GM23248 (cell line): ENCODE data around the gene FLII. TPM values are rescaled to one million over a fixed set of nuclear protein-coding genes. Genes with fewer than 3 reads are reported as not detected.

ENCODE experiments used
- DNase-seq: peaks from one replicate; pipeline ENCODE4 v3.0.0-alpha.2; 2015
- H2AFZ ChIP-seq: fragments of 200-600 bp; sonication (generic); 2 replicates; pipeline ENCODE4 v1.6.1; 2016; ENCODE audit warnings: antibody characterized with exemption
- H3F3A ChIP-seq: fragments of 200-600 bp; sonication (generic); 2 replicates; pipeline ENCODE4 v1.6.1; 2016; ENCODE audit warnings: mild to moderate bottlenecking, antibody characterized with exemption, mixed run types; ENCODE audit not compliant: insufficient read depth
- H3K27ac ChIP-seq: fragments of 200-600 bp; sonication (generic); 2 replicates; pipeline ENCODE4 v1.5.1; 2016; ENCODE audit warnings: mild to moderate bottlenecking
- H3K27me3 ChIP-seq: fragments of 200-600 bp; sonication (generic); replicated peaks from 2 replicates; pipeline ENCODE4 v1.6.1; 2016; ENCODE audit warnings: mild to moderate bottlenecking; ENCODE audit not compliant: insufficient read depth
- H3K36me3 ChIP-seq: fragments of 200-600 bp; sonication (generic); 2 replicates; pipeline ENCODE4 v1.6.1; 2016; ENCODE audit warnings: low read depth, mild to moderate bottlenecking
- H3K4me1 ChIP-seq: fragments of 200-600 bp; sonication (generic); 2 replicates; pipeline ENCODE4 v1.6.1; 2016; ENCODE audit warnings: mild to moderate bottlenecking; ENCODE audit not compliant: insufficient read depth
- H3K4me2 ChIP-seq: fragments of 200-600 bp; sonication (generic); one replicate; pipeline ENCODE4 v1.6.1; 2016; ENCODE audit warnings: mild to moderate bottlenecking; ENCODE audit not compliant: unreplicated experiment
- H3K4me3 ChIP-seq: fragments of 200-600 bp; sonication (generic); 2 replicates; pipeline ENCODE4 v1.5.1; 2016; ENCODE audit warnings: mild to moderate bottlenecking
- H3K79me2 ChIP-seq: fragments of 200-600 bp; sonication (generic); 2 replicates; pipeline ENCODE4 v1.6.1; 2016; ENCODE audit warnings: mild to moderate bottlenecking; ENCODE audit not compliant: insufficient read depth
- H3K9ac ChIP-seq: fragments of 200-600 bp; sonication (generic); 2 replicates; pipeline ENCODE4 v1.6.1; 2016; ENCODE audit warnings: mild to moderate bottlenecking
- H3K9me2 ChIP-seq: fragments of 200-600 bp; sonication (generic); 2 replicates; pipeline ENCODE4 v1.6.1; 2016; ENCODE audit warnings: mixed run types, mild to moderate bottlenecking, moderate library complexity; ENCODE audit not compliant: insufficient read depth
- H3K9me3 ChIP-seq: fragments of 200-600 bp; sonication (generic); one replicate; pipeline ENCODE4 v1.6.1; 2017; ENCODE audit warnings: low read depth
- H4K20me1 ChIP-seq: fragments of 200-600 bp; sonication (generic); 2 replicates; pipeline ENCODE4 v1.6.0; 2016; ENCODE audit not compliant: insufficient read depth
- EZH2 ChIP-seq: fragments of 200-600 bp; sonication (generic); IDR thresholded peaks from 2 replicates; pipeline ENCODE4 v1.6.1; 2018; ENCODE audit warnings: antibody characterized with exemption, mild to moderate bottlenecking; ENCODE audit not compliant: insufficient read depth, poor library complexity, severe bottlenecking
- EZH2phosphoT487 ChIP-seq: fragments of 200-600 bp; sonication (generic); IDR thresholded peaks from 2 replicates; pipeline ENCODE4 v1.6.1; 2018; ENCODE audit warnings: antibody characterized with exemption, moderate library complexity, mild to moderate bottlenecking, low read depth; ENCODE audit not compliant: insufficient read depth
- WGBS, 2 experiments: methylation state at CpG; one replicate each; pipeline ENCODE4 v1.1.6; 2015 to 2017; ENCODE audit warnings: low lambda C conversion rate in 2 of 2, low coverage in 1 of 2; ENCODE audit errors: missing lambda C conversion rate in 2 of 2; 5-methylcytosine and 5-hydroxymethylcytosine counted together
- in situ Hi-C: fragments of 300-500 bp; cut with MboI; formaldehyde crosslinking; loops from 2 replicates; pipeline ENCODE4 v1.15.0; 2020
- polyA plus RNA-seq: library from polyadenylated mRNA; unstranded; fragments of >200 nt; fragmentation: Nextera tagmentation; extraction: Ambion mirVana; gene quantifications from 2 replicates; pipeline ENCODE4 v1.2.1, GENCODE V29; 2016
- total RNA-seq: library from RNA; depleted of rRNA; stranded (reverse); fragments of >200 nt; shearing (Covaris generic); gene quantifications from 2 replicates; pipeline ENCODE4 v1.2.3, GENCODE V29; 2014

Gene FLII
- total and polyA plus RNA-seq, 2 experiments from 2014 or later, result 187 to 250 TPM

DNA sequence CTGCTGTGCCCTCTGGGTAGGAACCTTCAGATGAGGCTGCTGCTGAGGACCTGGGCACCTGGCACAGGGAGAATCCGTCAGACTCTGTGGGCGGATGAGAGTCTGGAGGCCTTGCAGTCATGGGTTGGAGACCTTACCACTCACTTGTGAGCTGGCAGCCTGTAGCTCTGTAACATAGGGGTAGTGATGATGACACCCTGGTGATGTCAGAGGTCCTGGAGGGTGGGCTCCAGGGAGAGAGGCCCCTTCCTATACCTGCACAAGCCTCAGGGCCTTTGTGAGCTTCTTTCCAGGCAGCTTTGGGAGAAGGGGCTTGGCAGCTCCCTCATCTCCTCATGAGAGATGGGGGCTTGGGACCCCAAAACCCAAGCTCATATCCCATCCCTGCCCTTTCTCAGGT is 3.6 kb upstream of the FLII start:
- peak; percentile 53 for DNase-seq
- H3K27ac ChIP-seq, result peak overlapping the region; percentile 90; the same call in 1 of the 2 replicates
- H2AFZ ChIP-seq, result no peak overlapping the region
- peak overlapping the region; percentile 87 for H3K4me2 ChIP-seq
- H3K36me3 ChIP-seq, result no peaks in the 10 kb centered on the region
- TF ChIP-seq EZH2phosphoT487, result no peak
- TF ChIP-seq EZH2, result no peak
- H3K79me2 ChIP-seq, result peaks cover 24% of the 10 kb centered on the region
- H3F3A ChIP-seq, result 0 out of 2 replicates have a peak, but pooled peaks cover 6% of the 10 kb centered on the region
- 43 to 51% methylated on average over 2 of the region's 2 CpGs for WGBS, 2 experiments
- H3K9me2 ChIP-seq, result no peaks in the 10 kb centered on the region
- H3K4me3 ChIP-seq, result no peak overlapping the region
- no peaks in the 10 kb centered on the region for H3K9me3 ChIP-seq
- H4K20me1 ChIP-seq, result no peaks in the 10 kb centered on the region
- no peaks in the 10 kb centered on the region for H3K27me3 ChIP-seq
- in situ Hi-C loops, result no loop called here
- H3K4me1 ChIP-seq, result peaks cover 23% of the 10 kb centered on the region
- H3K9ac ChIP-seq, result peak overlapping the region; percentile 95

DNA sequence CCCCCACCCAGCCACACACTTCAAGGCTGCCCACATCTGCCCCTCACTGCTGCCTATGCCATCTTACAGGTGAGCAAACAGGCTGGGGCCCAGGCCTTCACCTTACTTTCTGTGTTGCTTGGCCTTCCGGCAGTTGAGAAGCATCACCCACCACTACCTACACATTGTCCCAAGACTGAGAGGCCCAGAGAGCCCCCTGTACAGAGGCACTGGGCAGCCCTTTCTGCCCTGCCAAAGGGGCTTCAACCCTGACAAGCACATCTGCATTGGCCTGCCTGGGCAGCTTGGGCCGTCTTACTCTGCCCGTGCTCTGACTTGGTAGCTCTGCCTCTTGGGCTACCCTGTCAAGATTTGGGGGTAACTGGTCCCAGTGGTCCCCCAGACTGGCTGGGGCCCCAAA is 3.1 kb upstream of the FLII start:
- no peak for TF ChIP-seq EZH2
- no peak for TF ChIP-seq EZH2phosphoT487
- Histone ChIP-seq H3F3A (0 out of 2 replicates have a peak, but pooled peaks cover 6% of the 10 kb centered on the region), H3K9me2 (no peaks in the 10 kb centered on the region), H3K9me3 (no peaks in the 10 kb centered on the region), H3K36me3 (peaks cover 2% of the 10 kb centered on the region; the same call in 1 of the 2 replicates), H3K9ac (peak overlapping the region; percentile 95), H3K4me2 (peak overlapping the region; percentile 87), H3K4me1 (peaks cover 26% of the 10 kb centered on the region), H4K20me1 (no peaks in the 10 kb centered on the region), H3K27me3 (no peaks in the 10 kb centered on the region), H3K4me3 (peak overlapping the region; percentile 96), H2AFZ (no peak overlapping the region), H3K27ac (peak overlapping the region; percentile 90), H3K79me2 (peaks cover 28% of the 10 kb centered on the region)
- in situ Hi-C loops, result no loop called here
- DNase-seq, result no peak
- 68 to 81% methylated on average over 3 of the region's 3 CpGs for WGBS, 2 experiments

DNA sequence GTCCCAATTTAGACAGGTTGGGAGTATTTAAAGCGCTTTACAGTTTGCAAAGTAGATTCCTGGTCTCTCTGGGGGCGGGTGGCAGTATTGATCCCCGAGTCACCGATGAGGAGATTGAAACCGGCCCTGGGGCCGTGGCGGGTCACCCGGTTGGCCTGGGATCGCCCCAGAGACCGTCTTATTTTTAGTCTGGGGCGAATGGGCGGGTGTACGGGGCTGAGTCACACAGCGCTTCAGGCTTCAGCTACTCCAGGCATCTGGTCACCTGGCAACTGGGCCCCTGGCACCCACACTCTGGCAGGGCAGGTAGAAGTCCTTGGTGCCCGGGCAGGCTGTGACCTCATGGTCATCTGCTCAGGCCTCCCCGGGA is 2.6 kb upstream of the FLII start:
- peak overlapping the region; percentile 87 for H3K4me2 ChIP-seq
- no peaks in the 10 kb centered on the region for H3K9me3 ChIP-seq
- peak overlapping the region; percentile 95 for H3K9ac ChIP-seq
- H3K79me2 ChIP-seq, result peaks cover 33% of the 10 kb centered on the region
- H3F3A ChIP-seq, result 0 out of 2 replicates have a peak, but pooled peaks cover 6% of the 10 kb centered on the region
- H3K9me2 ChIP-seq, result no peaks in the 10 kb centered on the region
- H3K36me3 ChIP-seq, result peaks cover 5% of the 10 kb centered on the region; the same call in 1 of the 2 replicates
- peak; percentile 81 for DNase-seq
- WGBS, 2 experiments, result 4% methylated on average over 16 of the region's 16 CpGs
- no peaks in the 10 kb centered on the region for H3K27me3 ChIP-seq
- H3K4me3 ChIP-seq, result peak overlapping the region; percentile 96
- peaks cover 26% of the 10 kb centered on the region for H3K4me1 ChIP-seq
- peak overlapping the region; percentile 94 for H2AFZ ChIP-seq
- peak overlapping the region; percentile 90 for H3K27ac ChIP-seq
- in situ Hi-C loops, result no loop called here
- no peak for TF ChIP-seq EZH2phosphoT487
- no peak for TF ChIP-seq EZH2
- no peaks in the 10 kb centered on the region for H4K20me1 ChIP-seq

DNA sequence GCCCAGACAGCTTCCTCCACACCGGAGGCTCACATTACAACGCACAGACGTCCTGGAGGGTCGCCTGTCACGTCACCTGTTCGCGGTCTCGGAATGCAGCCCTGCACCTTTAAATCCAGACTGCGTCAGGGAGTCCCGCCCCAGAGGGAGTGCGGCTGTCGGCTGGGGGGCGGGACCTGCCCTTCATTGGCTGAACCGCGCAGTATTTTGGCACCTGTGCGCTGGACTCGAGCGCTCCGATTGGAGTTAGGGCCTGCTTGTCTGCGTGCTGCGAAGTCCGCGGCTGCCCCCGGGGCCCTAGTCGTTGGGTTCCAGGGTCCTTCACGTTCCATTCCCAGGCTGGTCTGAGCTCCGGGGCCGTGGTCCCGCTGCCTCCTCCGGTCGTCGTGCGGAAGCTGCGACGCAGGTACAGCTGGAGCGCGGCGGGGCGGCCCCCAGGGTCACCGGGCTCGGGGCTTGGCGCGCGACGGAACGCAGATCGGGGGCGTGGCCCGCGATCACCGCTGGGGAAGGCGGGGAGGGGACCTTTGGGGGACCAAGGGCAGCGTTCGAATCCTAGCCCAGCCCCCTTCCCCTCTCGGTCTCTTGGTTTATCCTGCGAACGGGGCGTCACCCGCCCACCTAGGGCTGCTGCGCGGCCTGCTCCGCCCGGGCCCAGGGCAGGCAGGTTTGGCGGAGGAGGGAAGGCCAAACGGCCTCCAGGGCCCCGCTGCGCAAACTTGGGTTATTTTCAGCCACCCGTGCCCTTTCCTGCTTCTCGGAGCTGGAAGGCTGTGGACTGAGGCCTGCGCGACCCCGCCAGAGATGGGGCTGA is 2.0 kb upstream of the FLII start, which contains the start of gene MIEF2:
TSS of gene MIEF2 (plus strand) at position 331 of the 814 bp plus-strand sequence. CDS start 2,059 bp downstream, outside the sequence.
- Histone ChIP-seq H3K4me3 (peak within 1 kb of the TSS; percentile 96), H3K4me1 (peaks cover 26% of the 10 kb centered on the region), H3K9me3 (no peaks in the 10 kb centered on the region), H3F3A (0 out of 2 replicates have a peak, but pooled peaks cover 6% of the 10 kb centered on the region), H3K4me2 (peak within 1 kb of the TSS; percentile 87), H3K9me2 (no peaks in the 10 kb centered on the region), H3K27ac (peak within 1 kb of the TSS; percentile 90), H3K36me3 (peaks cover 11% of the 10 kb centered on the region; the same call in 1 of the 2 replicates), H2AFZ (peak within 1 kb of the TSS; percentile 94), H3K9ac (peak within 1 kb of the TSS; percentile 95), H3K27me3 (no peaks in the 10 kb centered on the region), H4K20me1 (no peaks in the 10 kb centered on the region), H3K79me2 (peaks cover 39% of the 10 kb centered on the region)
- peak; percentile 98 for DNase-seq
- TF ChIP-seq EZH2 (no peak), EZH2phosphoT487 (no peak)
- in situ Hi-C loops, result no loop called here
- 1% methylated on average over 56 to 68 of the region's 72 CpGs for WGBS, 2 experiments
